GM23248 (cell line): ENCODE results near the gene SIGLEC12.

Experiments used
- EZH2 ChIP-seq: fragments of 200-600 bp; sonication (generic); IDR thresholded peaks from 2 replicates; pipeline ENCODE4 v1.6.1; 2018; ENCODE audit warnings: antibody characterized with exemption, mild to moderate bottlenecking; ENCODE audit not compliant: insufficient read depth, poor library complexity, severe bottlenecking
- EZH2phosphoT487 ChIP-seq: fragments of 200-600 bp; sonication (generic); IDR thresholded peaks from 2 replicates; pipeline ENCODE4 v1.6.1; 2018; ENCODE audit warnings: antibody characterized with exemption, moderate library complexity, mild to moderate bottlenecking, low read depth; ENCODE audit not compliant: insufficient read depth

DNA sequence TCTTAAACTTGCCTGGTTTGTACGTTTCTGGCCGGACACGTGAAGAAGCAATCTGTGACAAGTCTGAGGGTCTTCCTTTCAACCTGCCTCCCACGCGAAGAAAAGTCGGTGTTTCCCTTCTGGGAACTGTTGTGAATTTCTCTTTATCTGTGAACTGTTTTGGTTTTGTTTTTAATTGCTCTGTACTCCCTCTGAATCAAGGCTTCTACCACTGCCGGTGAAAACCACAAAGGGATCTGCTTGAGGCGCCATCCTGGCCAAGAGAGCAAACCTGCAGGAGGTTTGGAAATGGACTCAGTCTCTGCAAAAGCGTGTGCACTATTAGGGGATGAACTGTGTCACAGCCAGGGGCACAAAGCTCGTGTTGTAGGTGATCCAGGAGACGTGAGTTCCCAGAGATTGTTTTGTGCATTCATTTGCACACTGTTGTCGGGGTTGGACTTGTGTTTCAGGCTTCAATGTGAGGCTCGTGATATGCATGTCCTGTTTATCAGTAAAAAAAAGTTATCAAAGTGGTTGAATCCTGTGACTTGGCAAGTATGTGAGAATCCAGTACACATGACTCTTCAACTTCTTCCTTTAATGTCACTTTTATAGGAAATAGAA is 53.1 kb downstream of the SIGLEC12 start:
- TF ChIP-seq EZH2phosphoT487 (no peak), EZH2 (no peak)
